IPS-11a (cell line): Measurements from ENCODE around the gene POU2F2.

Source experiments
- H3K4me3 ChIP-seq: one replicate; pipeline ENCODE4 v1.5.1; 2013; ENCODE audit warnings: low read depth, low read length, control low read depth

Gene POU2F2

GRCh38 chr19:42126574-42126973 is 5.7 kb downstream of the POU2F2 start:
- H3K4me3 ChIP-seq, result no peak overlapping the region

GRCh38 chr19:42125536-42125935 is 6.7 kb downstream of the POU2F2 start:
- H3K4me3 ChIP-seq, result no peak overlapping the region

- H3K4me3 ChIP-seq, result no peak overlapping the region
Observed at GRCh38 chr19:42124386-42124901, 7.8 kb downstream of the POU2F2 start.

GRCh38 chr19:42123765-42124164 is 8.5 kb downstream of the POU2F2 start:
- H3K4me3 ChIP-seq, result no peak overlapping the region

DNA sequence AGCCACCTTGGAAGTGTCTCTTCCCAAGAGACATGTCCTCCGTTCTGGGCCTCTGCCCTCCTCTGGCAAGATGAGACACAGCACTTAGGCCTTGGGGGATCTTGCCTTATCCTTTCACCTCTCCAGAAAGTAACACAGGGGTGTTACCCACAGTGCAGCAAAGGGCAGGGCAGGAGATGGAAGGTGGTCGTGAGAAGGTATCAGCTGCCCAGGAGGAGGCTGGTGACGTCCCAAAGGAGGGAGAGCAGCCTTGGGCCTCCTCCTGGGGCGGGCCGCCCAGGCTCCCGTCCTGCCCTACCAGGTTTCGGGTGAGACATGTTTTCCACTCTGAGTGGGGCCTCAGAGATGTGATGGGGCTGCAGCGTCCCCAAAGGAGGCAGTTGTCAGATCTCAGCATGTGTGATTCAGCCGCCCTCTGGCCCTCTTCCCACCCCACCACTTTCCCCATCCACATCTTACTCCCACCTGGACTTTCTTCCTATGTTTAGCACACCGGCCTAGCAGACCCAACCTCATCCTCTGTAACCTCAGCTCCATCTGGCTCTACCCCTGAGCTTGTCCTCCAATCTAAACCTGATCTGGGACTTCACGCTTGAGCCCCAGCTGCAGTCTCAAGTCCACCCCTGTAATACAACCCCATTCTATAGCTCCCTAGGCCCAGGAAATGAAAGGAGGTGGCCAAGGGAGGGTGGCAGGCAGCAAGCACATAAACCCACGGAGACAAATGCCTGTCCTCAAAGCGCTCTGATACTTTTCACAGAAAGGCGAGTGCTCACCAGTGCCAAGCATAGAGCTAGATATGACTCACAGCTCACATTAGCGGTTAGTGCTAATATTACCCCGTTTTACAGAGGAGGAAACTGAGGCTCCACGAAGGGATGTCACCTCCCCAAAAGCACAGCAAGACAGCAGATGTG is 9.3 kb downstream of the POU2F2 start:
- H3K4me3 ChIP-seq, result no peak overlapping the region

DNA sequence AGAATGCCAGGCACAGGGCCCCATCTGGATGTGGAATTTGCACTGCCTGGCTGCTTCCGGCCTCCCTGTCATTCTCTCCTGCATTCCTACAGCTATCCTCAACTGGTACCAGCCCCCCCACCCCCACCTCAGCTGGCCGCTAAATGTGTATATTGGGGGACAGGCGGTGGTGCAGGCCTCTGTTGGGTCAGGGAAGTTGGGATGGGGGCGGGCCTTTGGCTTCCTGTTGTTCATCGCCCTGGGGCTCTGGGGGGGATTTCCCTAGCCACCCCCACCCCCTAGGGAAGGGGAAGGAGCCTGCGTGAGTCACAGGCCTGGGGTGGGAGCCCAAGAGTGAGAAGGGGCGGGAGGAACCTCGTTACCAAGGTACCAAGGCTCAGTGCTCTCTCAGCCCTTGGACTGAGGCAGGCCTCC is 10.6 kb downstream of the POU2F2 start:
- no peak overlapping the region for H3K4me3 ChIP-seq

- no peak overlapping the region for H3K4me3 ChIP-seq
Observed at GRCh38 chr19:42121036-42121621, 11.1 kb downstream of the POU2F2 start.

- no peak overlapping the region for H3K4me3 ChIP-seq
Observed at GRCh38 chr19:42120276-42120980, 11.8 kb downstream of the POU2F2 start.

GRCh38 chr19:42117076-42117475 is 15.2 kb downstream of the POU2F2 start:
- no peak overlapping the region for H3K4me3 ChIP-seq

DNA sequence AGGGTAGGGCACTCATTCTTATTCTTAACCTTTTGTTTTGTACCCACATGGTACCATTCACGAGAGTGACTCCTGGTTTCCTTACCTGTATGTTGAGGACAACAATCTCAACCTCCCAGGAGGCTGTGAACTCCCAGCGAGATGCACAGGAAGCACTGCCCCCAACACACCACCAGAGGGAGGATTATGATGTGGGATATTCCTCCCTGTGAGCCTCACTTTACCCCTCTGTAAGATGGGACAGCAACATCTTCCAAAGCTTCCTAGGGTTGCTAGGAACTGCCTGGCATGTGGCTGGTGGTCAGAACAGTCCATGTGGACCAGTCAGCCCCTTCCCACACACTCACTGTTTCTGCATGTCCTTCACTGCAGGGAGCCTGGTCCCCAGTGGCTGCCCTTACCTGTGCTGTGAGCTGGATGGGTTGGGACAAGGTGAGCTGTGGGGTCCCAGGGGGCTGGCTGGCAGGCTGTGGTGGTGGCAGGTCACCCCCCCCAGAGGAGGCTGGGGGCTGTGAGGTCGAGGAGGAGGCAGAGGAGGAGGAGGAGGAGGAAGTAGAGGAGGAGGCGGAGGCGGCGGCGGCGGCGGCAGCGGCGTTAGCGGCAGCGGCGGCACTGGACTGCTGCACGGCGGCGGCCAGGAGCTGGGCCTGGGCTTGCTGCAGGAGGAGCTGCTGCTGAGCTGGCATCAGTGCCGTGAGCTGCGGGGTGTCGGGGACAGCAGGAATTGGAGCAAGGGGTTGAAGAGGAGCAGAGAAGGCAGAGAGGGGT is 15.8 kb downstream of the POU2F2 start:
- H3K4me3 ChIP-seq, result no peak overlapping the region

GRCh38 chr19:42115705-42116104 is 16.5 kb downstream of the POU2F2 start:
- no peak overlapping the region for H3K4me3 ChIP-seq

DNA sequence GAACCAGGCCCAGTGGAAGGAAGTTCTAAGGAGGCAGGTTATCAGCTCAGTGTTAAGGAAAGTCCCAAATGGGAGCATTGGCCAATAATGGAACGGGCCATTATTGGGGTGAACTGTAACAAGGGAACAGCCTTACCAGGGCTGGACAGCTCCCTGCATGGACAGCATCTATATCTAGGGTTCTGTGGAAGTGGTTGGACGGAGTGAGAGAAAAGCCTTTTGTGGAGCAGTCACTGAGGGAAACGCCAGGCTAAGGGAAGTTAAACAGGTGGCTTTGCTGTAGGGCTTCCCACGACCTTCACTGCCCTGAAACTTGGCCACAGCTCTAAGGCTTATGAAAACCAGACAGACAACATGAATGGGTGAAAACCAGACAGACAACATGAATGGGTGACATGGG is 17.0 kb downstream of the POU2F2 start:
- no peak overlapping the region for H3K4me3 ChIP-seq

DNA sequence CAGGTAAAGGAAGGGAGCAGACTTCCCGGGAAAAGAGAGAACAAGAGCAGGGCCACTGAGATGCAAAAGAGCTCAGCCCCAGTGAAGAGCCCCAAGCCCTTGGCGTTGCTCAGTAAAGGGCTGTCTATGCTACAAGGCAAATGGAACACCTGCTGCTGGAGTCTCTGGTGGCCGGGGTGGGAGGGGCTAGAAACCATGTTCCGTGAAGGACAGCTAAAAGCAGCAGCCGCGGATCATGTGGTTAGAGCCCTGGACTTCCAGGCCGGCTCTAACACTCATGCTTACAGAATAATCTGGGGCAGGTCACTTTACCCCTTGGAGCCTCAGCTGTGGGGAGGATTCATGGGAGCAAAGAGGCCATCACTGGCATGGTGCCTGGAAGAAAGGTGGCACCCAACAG is 17.8 kb downstream of the POU2F2 start:
- no peak overlapping the region for H3K4me3 ChIP-seq

DNA sequence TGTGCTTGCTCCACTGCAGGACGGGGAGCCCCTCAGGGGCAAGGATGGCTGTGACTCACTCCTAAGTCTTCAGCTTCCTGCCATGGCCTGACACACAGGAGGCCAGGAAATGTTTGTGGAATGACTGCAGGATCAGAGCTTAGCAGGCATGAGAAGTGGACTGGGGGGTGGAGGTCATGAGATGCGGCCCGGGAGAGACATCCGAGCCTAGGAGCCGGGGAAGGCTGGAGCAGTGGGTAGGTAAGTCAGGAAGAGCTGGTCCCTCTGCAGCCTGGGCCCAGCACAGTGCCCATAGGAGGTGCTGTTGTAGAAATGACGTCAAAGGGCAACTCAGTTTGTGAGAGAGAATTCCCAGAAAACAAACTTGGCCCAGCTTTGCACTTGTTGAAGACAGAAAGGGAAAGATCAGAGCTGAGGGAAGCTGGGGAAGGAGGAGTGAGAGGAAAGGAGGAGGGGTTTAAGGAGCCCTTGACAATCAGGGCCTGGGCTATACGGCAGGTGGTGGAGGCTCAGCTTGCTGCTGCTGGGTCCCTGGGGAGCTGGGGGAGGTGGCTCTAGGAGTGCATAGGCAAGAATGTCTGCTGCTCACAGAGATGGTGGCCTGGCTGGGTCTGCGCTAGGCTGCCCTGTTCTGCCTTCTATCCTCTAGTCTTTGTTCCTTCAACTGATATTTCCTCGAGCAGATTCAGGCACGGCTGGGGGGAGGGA is 18.5 kb downstream of the POU2F2 start:
- H3K4me3 ChIP-seq, result no peak overlapping the region

DNA sequence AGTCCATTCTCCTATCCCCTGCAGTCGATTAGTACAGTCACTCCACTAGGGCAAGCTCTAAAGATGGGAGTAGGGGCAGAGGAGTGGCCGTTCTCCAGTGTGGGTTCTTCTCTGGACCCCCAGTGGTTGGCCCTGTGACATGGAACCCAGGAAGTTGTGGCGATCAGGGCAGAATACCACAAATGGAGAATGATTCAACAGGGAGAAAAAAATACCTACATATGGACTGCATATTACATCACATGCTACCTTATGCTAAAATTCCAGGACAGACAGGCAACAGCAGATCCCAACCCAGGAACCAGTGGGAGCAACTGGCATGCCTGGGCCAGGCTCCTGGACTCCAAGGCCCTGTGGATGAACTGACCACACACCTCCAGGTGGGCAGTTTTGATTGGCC is 20.4 kb downstream of the POU2F2 start:
- H3K4me3 ChIP-seq, result no peak overlapping the region

DNA sequence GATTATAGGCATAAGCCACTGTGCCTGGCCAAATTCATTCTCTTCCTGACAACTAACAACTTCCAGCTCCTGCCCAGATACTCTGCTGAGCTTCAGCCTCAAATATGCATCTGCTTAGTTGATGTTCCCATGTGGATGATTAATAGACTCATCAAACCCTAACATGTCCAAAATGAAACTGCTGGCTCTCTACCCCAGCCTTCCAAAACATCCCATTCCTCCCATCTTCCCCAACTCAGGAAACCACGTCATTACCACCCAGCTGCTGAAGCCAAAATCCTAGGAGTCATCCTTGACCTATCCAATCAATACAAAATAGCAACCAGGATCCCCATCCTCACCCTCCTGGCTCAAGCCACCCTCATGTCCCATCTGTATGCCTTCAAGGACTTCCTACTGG is 20.9 kb downstream of the POU2F2 start:
- H3K4me3 ChIP-seq, result no peak overlapping the region

DNA sequence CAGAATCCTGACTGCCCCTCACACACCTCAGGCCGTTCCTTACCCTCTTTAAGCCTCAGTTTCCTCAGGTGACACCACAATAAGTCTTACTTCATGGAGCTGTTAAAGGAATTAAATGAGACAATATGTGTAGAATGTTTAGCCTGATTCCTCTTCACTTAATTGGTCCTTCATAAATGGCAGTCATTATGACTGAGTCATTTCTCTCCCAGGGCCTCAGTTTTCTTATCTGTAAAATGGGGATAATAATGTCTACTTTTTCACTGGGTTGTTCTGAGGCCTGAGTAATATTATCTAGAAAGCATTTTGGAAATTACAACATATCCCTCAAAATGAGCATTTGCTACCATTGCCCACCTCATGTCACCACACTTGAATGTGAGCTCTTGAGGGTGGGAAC is 21.6 kb downstream of the POU2F2 start:
- H3K4me3 ChIP-seq, result no peak overlapping the region

DNA sequence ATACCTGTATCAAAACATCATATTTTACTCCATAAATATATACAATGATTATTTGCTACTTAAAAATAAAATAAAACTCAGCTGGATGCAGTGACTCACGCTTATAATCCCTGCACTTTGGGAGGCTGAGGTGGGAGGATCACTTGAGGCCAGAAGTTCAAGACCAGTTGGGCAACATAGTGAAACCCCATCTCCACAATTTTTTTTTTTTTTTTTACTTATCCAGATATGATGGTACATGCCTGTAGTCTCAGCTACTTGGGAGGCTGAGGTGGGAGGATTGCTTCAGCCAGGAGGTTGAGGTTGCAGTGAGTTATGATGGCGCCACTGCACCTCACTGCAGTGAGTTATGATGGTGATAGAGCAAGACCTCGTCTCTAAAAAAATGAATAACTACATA is 22.4 kb downstream of the POU2F2 start:
- no peak overlapping the region for H3K4me3 ChIP-seq

DNA sequence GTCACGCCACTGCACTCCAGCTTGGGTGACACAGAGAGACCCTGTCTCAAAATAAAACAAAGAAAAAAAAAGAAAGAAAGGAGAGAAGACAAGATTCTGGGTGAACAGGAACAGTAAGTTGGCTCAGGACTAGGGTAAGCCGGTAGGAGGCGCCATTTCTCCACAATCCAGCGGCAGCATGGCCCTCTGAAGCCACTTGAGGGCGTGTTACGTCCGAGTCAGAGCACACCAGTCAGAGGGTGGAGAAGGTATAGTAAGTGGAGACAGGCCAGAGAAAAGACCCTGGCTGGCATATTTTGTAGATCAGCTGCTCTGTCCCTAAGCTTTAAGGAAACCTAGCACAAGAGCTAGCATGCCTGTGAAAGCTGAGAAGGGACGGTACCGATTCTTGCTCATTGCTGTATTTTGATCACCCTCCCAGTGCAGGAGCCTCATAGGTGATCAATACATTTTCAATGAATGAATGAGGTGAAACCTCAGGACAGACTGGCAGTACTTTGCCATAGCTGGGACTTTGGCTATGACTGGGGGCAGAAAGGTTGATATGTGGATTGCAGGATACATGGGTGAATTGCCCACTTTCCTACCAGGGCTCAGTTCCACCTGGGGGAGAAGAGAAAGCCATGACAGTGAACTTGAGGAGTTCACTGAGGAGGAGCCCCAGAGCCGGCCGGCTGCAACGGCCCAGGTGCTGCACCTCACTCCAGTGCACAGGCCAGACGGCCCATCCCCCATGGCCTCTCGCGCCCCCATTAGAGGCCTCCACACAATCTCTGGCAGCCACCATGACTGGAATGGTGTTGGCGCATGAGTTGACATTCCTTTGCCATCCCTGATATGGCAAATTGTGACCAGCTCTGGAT is 23.5 kb downstream of the POU2F2 start:
- no peak overlapping the region for H3K4me3 ChIP-seq
